ENCODE results near the gene RTN4RL2. TPM values are rescaled to one million over a fixed set of nuclear protein-coding genes. Genes with fewer than 3 reads are reported as not detected.

The RTN4RL2 gene
- total RNA-seq, 1 donor from 2014 or later = not detected

GRCh38 chr11:57428643-57429042 lies 31.7 kb upstream of the RTN4RL2 start:
- no peak for FAIRE-seq
- no peak overlapping the region for H3K4me3 ChIP-seq (ENCODE audit: low read depth, low read length)
- peaks cover 4% of the 10 kb centered on the region for H3K27me3 ChIP-seq (ENCODE audit: control insufficient read depth, insufficient read depth, low read length)
- no peak for TF ChIP-seq CTCF (IDR thresholded peaks at IDR 0.05; ENCODE audit: insufficient read depth, low read length, severe bottlenecking)
- DNase-seq (ENCODE audit: low read depth) = no peak
- H3K36me3 ChIP-seq (ENCODE audit: control insufficient read depth, insufficient read depth, low read length) = no peaks in the 10 kb centered on the region

- FAIRE-seq (no peak), DNase-seq (ENCODE audit: low read depth) (no peak)
- peaks cover 4% of the 10 kb centered on the region for H3K27me3 ChIP-seq (ENCODE audit: control insufficient read depth, insufficient read depth, low read length)
- H3K4me3 ChIP-seq (ENCODE audit: low read depth, low read length) = no peak overlapping the region
- TF ChIP-seq CTCF (IDR thresholded peaks at IDR 0.05; ENCODE audit: insufficient read depth, low read length, severe bottlenecking) = no peak
- no peaks in the 10 kb centered on the region for H3K36me3 ChIP-seq (ENCODE audit: control insufficient read depth, insufficient read depth, low read length)
Measured at GRCh38 chr11:57429946-57430345, 30.4 kb upstream of the RTN4RL2 start.

GRCh38 chr11:57430952-57431351 lies 29.4 kb upstream of the RTN4RL2 start:
- TF ChIP-seq CTCF (IDR thresholded peaks at IDR 0.05; ENCODE audit: insufficient read depth, low read length, severe bottlenecking) = no peak
- DNase-seq (ENCODE audit: low read depth) = no peak
- Histone ChIP-seq H3K36me3 (ENCODE audit: control insufficient read depth, insufficient read depth, low read length) (no peaks in the 10 kb centered on the region), H3K4me3 (ENCODE audit: low read depth, low read length) (no peak overlapping the region), H3K27me3 (ENCODE audit: control insufficient read depth, insufficient read depth, low read length) (peaks cover 4% of the 10 kb centered on the region)
- no peak for FAIRE-seq

- FAIRE-seq (no peak), DNase-seq (ENCODE audit: low read depth) (no peak)
- Histone ChIP-seq H3K27me3 (ENCODE audit: control insufficient read depth, insufficient read depth, low read length) (peaks cover 4% of the 10 kb centered on the region), H3K4me3 (ENCODE audit: low read depth, low read length) (no peak overlapping the region), H3K36me3 (ENCODE audit: control insufficient read depth, insufficient read depth, low read length) (no peaks in the 10 kb centered on the region)
- no peak for TF ChIP-seq CTCF (IDR thresholded peaks at IDR 0.05; ENCODE audit: insufficient read depth, low read length, severe bottlenecking)
Measured at GRCh38 chr11:57432149-57432561, 28.2 kb upstream of the RTN4RL2 start.

GRCh38 chr11:57432714-57433163 lies 27.6 kb upstream of the RTN4RL2 start:
- FAIRE-seq (no peak), DNase-seq (ENCODE audit: low read depth) (peak; percentile 57)
- Histone ChIP-seq H3K4me3 (ENCODE audit: low read depth, low read length) (no peak overlapping the region), H3K36me3 (ENCODE audit: control insufficient read depth, insufficient read depth, low read length) (no peaks in the 10 kb centered on the region), H3K27me3 (ENCODE audit: control insufficient read depth, insufficient read depth, low read length) (peaks cover 4% of the 10 kb centered on the region)
- no peak for TF ChIP-seq CTCF (IDR thresholded peaks at IDR 0.05; ENCODE audit: insufficient read depth, low read length, severe bottlenecking)

Measured in bronchial epithelial cell (primary cell).